Measurements from ENCODE around the gene HSPA4L. TPM values are rescaled to one million over a fixed set of nuclear protein-coding genes. Genes with fewer than 3 reads are reported as not detected.

HSPA4L gene
- total RNA-seq, 1 donor from 2014 or later, result 3.4 TPM

DNA sequence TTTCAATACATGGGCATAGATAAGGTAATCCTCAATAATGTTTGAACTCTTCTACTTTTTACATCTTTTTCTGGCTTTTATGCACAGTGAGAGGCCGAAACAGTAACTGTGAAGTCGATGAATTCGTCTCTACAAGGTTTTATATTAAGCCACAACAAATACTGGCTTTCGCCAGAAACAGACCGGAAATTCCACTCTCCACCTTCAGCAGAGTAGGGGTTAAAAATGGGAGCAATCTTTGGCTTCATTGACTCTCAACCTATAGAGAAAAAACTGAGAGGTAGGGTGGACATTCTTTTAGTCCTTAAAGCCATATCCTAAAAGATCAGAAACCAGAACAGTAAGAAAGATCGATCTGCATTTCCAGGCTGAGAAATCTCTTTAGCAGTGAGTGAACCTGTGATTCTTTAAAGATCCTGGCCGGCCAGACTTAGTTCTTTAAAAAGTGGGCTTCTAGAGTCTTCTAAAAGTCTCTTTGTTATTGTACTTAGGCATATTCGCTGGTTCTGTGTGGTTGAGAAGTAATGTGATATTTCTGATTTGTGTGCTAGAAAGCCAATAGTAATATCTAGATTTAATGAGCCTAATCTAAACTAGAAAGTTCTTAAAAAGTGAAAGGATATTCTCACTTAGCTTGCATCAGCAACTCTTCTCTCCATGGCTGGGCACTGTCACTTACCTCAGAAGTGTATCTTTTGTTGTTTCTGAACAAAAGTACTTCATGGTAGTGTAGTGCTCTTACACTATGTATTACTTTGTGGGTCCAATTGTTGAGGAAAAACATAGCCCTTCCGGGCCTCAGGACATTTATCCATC, 2.0 kb downstream of the HSPA4L start:
- no peak for DNase-seq (ENCODE audit: low spot score)

DNA sequence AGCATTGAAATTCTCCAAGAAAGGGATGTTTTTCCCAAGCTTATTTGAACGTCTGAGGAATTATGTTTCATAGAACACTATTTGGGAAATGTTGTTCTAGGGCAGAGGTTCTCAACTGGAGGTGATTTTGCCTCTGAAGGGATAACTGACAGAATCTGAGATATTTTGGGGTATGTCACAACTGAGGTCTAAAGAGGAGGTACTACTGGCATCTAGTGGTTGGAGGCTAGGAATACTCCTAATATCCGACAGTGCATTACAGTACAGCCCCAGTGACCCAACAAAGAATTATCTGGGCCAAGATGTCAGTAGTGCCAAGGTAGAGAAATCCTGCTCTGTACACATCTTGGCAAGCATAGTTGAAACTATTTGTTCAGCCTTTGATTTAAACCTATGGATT, 6.4 kb downstream of the HSPA4L start:
- DNase-seq (ENCODE audit: low spot score), result no peak

DNA sequence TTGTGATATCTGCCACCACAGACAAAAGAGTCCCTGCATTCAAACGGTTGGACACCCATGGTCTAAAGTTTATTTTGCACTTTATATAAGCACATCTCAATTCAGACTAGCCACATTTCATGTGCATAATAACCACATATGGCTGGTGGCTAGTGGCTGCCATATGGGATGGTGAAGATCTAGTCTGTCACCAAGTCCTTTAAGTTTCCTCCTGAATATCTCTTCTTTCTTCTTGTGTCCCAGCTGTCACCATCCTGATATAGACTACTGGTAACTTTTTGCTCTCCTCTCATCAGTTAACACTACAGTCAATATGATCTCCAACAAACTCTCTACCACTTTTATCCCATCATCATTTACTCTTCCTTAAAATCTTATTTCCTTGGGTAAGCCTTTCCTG, 9.3 kb downstream of the HSPA4L start:
- no peak for DNase-seq (ENCODE audit: low spot score)

DNA sequence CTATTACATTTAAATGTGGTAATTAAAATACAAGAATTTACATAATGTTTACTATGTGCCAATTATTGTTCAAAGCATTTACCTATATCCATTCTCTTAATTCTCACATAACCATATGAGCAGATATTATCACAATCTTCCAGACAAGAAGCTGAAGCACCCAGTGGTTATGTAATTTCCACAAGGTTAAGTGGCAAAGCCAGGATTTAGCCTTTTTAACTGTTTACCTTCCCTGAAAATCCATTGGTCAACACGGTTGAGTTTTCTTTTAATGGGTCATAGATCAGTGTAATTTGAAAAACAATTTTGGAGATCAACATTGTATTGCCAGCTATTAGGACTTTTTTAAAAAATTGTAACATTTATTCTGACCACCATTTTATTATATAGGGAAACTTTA, 11.4 kb downstream of the HSPA4L start:
- no peak for DNase-seq (ENCODE audit: low spot score)

DNA sequence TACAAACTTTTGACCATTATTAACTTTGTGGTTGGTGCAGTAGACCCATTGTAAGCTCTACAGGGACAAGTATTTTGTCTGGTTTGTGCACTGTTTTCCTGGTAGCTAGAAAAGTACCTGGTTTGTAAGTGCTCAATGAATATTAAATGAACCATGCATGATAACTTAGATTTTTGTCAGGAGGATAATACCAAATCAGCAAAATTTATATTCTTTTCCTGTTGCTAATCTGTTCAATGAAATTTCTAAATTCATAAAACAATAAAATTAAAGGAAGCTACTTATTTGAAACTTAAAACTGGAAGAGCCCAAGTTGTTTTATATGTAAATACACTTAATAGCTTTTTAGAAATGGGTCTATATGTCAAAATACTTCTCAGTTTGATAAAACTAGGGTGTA, 17.6 kb downstream of the HSPA4L start:
- DNase-seq (ENCODE audit: low spot score), result no peak

DNA sequence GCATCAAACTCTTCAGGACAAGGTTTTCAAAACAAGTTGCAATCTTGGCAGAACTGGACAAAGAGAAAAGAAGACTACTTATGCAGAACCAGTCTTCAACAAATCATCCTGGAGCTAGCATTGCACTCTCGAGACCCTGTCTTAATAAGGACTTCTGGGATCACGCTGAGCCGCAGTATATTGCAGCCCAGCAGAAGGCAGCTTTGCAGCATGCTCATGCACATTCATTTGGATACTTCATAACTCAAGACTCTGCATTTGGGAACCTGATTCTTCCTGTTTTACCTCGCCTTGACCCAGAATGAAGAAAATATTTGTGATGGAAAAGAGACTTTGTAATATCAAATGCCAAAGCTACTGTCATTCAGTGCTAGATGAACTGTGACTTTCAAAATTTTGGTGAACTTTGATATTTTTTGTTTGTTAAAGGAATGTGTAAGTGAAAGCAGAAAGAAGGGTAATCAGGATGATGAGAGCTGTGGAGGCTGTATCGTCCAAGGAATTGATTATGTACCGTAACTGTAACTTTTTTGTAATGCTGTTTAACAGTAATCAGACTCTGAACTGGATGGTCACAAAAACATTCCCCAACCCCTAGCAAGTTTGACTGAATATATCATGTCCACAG, 27.2 kb downstream of the HSPA4L start:
- DNase-seq (ENCODE audit: low spot score), result peak; percentile 8

DNA sequence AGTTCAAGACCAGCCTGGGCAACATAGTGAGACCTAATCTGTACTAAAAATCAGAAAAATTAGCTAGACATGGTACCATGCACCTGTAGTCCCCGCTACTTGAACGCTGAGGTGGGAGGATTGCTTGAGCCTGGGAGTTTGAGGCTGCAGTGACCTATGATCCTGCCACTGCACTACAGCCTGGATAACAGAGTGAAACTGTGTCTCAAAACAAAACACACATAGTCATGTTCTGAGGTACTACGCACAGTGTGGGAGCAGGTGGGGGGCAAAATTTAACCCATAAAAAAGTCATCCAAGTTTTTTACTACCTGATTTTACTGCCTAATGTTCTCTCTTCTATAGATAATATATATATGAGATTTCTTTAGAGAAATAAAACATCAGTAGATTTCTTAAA, 28.4 kb downstream of the HSPA4L start:
- no peak for DNase-seq (ENCODE audit: low spot score)

DNA sequence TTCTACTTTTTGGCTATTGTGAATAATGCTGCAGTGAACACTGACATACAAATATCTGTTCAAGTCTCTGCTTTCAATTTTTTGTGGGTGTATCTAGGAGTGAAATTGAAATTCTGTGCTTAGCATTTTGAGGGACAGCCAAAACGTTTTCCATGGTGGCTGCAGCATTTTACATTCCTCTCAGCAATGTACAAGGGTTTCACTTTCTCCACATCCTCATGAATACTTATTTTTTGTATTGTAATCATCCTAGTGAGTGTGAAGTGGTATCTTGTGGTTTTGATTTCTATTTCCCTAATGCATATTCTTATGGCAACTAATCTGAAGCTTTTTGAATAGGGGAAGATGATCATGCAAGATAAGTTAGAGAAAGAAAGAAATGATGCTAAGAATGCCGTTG, 40.3 kb downstream of the HSPA4L start:
- DNase-seq (ENCODE audit: low spot score), result no peak

DNA sequence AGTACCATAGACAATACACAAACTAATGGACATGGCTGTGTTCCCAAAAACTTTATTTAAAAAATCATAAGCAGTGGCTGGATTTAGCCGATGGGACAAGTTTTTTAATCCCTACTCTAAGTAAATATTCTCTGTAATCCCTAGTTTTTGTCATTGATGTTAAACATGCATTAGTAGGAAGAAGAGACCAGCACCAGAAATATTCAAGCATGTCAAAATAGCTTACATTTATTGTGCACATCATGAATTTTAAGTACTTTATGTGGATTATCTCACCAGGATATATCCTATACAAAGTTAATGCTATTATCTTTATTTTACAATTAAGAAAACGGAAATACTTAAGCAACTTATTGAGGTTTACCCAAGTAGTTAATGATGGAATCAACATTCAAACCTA, 46.0 kb downstream of the HSPA4L start:
- DNase-seq (ENCODE audit: low spot score), result no peak

DNA sequence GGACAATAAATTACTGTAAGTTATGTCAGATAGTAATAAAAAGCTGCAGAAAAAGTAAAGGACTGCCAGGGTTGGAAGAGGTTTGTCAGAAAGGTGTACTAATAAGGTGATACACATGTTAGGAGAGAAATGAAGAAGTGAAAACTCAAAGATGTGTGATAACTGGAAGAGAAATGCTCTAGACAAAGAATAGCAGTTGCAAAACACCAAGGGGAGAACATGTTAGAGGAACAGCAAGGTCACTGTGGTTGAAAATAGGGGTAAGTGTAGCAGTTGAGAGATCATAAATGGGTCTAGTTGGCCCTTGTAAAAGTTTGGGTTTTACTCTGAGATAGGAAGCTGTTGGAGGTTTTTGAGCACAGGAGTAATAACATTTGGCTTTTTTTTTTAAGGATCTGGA, 46.9 kb downstream of the HSPA4L start:
- no peak for DNase-seq (ENCODE audit: low spot score)

DNA sequence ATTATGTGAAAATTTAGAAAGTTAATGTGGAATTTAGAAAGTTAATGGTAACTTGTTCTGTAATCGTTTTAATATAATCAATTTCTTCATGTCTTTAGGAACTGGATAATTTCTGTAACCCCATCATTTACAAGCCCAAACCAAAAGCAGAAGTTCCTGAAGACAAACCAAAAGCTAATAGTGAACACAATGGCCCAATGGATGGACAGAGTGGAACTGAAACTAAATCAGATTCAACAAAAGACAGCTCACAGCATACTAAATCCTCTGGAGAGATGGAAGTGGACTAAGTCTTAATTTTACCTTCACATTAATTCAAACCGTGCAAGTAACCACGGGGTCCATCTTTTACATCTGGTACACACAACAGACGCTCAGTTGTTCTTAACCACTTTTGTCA, 50.5 kb downstream of the HSPA4L start:
- no peak for DNase-seq (ENCODE audit: low spot score)

DNA sequence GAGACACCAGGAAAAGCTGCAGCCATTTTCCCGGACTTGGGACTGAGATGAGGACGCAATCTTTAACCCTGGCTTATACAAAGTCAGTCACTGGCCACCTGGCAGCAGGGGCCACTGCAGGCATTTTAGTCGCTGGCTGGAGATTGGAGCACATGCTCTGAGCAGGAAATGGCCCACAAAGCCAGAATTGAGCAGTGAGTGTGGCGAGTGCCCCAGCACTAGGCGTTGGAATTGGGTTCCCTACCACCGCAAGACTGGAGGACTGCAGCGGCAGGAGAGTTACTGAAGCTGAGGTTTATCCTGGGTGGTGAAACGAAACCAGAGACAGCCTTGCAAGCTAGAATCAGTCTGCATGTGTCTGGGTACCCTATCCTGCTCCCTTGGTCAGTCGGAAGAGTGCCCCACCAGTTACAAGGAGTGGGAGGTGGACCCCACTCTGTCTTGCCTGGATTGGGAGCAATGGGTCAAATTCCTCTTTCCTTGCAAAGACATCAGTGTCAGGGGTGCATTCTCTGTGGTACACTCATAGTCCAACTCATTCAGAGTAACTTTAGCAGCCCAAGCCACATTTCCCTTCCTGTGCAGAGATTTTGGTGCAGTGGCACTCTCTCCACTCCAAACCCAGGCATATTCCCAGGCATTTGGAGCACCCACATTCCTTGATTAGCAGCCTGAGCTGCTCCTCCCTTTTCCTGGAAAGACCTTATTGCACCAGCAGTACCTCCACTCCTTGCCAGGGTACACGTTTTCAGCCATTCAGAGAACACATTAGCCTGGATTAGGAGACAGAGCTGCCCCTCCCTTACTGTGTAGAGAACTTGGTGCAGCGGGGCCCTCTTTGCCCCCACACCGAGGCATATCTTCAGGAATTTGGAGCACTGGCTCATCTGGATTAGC, 61.8 kb downstream of the HSPA4L start:
- no peak for DNase-seq (ENCODE audit: low spot score)

DNA sequence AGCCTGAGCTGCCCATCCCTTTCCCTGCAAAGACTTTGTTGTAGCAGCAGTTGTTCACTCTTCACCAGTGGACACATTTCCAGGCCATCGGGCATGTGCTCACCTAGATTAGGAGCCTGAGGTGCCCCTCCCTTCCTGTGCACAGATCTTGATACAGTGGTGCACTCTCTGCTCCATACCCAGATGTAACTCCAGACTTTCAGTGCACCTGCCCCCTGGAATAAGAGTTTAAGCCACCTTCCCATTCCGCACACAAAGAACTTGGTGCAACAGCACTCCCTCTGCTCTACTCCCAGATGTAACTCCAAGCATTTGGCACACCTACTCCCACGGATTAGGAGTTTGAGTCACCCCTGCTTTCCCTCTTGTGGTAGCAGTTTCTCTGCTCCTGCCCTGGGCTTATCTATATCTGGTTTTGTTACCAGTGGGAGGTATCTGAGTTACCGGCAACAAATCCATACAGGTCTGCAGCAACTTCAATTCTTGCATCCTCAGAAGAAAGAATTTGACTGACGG, 62.5 kb downstream of the HSPA4L start:
- DNase-seq (ENCODE audit: low spot score), result no peak

DNA sequence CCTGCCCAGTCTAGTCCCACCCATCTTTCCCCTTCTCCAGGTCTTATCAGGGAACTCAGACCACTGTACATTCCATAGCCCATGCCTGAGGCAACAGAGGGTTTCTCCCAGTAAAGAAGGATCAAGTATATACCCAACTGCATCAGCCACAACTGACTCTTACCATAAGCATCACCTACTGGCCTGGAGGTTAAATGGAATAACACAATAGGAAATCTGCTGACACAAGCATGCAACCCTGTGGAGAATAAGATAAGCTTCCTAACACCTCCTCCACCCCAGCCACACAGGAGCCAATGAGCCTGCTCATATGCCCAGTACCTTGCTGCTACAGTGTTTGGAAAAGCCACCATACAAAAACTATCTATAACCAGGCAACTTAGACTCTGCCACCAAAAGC, 63.9 kb downstream of the HSPA4L start:
- no peak for DNase-seq (ENCODE audit: low spot score)

DNA sequence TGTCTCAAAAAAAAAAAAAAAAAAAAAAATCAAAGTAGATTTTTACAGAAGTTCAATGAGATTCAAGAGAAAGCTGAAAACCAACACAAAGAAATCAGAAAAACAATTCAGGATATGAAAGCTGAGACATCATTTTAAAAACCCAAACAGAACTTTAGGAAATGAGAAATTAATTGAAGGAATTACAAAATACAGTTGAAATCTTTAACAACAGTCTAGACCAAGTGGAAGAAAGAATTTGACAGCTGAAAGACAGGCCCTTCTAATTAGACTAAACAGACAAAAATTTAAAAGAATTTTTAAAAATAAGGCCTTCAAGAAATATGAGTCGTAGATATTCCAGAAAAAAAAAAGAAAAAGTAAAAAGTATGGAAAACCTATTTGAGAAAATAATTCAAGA, 64.6 kb downstream of the HSPA4L start:
- no peak for DNase-seq (ENCODE audit: low spot score)

DNA sequence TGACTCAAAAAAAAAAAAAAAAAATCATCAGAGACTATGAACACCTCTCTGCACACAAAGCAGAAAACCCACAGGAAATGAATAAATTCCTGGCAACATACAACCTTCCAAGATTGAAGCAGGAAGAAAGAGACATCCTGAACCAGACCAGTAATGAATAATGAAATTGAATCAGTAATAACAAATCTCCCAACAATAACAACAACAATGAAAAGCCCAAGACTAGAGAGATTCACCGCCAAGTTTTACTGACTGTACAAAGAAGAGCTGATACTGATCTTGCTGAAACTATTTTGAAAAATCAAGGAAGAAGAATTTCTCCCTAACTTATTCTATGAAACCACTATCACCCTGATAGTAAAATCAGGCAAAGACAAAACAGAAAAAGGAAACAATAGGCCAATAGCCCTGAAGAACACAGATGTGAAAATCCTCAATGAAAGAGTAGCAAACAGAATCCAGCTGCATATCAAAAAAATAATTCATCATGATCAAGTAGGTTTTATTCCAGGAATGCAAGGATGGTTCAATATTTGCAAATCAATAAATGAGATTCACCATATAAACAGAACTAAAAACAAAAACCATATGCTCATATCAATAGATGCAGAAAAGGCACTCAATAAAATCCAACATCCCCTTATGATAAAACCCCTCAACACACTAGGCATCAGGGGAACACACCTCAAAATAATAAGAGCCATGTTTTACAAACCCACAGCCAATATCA, 67.5 kb downstream of the HSPA4L start:
- no peak for DNase-seq (ENCODE audit: low spot score)

DNA sequence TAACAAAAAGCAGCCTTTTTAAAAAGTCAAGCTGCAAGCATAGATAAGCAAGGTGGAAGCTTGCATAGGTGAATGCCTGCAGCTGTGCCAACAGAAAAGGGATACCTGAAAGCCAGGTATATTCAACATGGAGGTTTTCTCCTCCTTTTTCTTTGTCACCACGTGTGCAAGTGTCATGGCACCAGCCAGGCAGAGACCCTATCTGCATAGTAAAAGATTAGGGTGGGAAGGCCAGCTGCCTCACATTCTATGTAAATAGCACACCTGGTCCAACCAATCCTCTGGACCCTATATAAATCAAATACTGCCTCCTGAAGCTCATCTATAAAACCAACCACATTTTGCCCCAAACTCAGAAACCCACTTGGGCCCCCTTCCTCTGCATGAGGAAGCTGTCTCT, 70.5 kb downstream of the HSPA4L start:
- no peak for DNase-seq (ENCODE audit: low spot score)

DNA sequence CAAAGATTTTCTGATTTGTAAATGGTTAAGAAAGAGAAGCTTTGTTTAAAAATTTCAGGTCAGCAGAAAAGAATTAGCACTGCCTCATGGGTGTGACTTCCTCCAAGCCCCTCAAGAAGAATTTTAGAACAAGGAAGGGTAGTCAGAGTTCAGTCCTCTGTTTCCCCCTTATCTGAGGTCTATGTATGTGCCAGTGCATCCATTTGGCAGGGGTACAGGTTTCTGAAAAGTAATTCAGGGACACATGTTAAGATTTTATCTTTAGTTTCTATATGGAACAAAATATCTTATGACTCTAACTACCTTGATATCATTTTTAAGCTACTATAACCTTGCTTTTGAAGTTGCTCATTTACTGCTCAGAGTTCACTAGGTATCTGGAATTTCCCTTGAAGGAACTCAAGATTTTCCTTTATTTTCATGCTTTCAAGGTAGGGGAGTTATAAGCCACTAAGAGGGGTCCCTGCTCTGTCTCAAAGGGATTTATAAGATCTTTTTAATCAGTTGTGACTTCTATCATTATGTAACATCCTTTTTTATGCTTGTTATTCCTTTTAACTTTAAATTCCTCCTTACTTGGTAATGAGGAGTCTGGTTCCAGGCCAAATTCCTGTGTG, 74.2 kb downstream of the HSPA4L start:
- no peak for DNase-seq (ENCODE audit: low spot score)

DNA sequence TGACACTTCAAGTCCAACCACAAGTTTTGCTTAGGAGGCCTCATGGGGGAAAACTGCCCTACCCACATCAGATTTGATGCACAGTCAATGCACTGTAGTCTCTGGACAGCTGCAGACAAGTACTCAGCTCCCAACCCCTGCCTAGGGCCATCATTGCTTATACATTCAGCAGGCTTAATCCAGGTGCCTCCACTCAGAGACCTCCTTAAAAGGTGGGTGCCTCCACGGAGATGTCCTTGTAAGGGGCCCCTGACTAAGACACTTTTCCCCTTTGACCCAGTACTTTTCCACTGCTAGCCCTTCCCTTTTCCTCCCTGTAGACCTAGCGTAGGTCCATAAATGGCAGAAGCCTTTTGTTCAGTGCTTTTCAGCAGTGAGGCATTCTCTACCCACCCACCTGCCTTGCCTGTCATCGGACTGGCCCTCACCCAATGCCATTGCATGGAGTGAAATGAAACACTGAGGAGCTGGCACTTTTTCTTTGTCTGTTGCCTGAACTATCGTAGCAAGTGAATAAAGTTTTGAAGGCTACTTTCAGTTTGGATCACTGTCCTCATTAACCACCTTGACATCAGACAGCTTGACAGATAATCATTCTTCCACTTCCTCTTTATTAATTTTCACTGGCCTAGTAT, 74.8 kb downstream of the HSPA4L start:
- DNase-seq (ENCODE audit: low spot score), result peak; percentile 48

DNA sequence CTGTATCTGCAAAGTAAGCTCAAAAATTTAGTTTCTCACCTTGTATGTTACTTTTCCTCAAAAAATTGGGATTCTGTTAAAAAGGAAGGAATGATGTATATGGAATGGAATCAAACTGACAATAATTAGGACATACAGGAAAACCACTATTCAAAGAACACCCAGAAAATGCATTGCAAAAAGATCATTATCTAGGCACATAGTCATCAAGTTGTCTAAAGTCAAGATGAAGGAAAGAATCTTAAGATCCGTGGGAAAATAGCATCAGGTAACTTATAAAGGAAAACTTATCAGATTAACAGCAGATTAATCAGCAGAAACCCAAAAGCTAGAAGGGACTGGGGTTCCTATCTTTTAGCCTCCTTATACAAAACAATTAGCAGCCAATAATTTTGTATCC, 75.5 kb downstream of the HSPA4L start:
- DNase-seq (ENCODE audit: low spot score), result no peak

DNA sequence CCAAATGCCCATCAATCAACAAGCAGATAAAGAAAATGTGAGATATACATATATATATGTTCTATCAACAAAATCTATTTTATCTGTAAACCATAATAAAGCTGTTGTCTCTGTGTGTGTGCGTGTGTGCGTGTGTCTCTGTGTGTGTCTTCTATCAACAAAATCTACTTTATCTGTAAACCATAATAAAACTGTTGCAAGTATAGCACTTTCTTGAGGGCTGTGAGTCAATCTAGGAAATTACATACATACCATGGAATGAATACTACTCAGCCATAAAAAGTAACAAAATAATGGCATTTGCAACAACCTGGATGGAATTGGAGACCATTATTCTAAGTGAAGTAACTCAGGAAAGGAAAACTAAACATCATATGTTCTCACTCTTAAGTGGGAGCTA, 86.1 kb downstream of the HSPA4L start:
- no peak for DNase-seq (ENCODE audit: low spot score)

All from umbilical cord (tissue), 2 donors.